ENCODE results near the gene C12orf42.

GRCh38 chr12:103382736-103383346 is 112.9 kb downstream of the C12orf42 start:
- no peak for TF ChIP-seq POLR2A (IDR thresholded peaks at IDR 0.05)
- TF ChIP-seq, protein P1, sequence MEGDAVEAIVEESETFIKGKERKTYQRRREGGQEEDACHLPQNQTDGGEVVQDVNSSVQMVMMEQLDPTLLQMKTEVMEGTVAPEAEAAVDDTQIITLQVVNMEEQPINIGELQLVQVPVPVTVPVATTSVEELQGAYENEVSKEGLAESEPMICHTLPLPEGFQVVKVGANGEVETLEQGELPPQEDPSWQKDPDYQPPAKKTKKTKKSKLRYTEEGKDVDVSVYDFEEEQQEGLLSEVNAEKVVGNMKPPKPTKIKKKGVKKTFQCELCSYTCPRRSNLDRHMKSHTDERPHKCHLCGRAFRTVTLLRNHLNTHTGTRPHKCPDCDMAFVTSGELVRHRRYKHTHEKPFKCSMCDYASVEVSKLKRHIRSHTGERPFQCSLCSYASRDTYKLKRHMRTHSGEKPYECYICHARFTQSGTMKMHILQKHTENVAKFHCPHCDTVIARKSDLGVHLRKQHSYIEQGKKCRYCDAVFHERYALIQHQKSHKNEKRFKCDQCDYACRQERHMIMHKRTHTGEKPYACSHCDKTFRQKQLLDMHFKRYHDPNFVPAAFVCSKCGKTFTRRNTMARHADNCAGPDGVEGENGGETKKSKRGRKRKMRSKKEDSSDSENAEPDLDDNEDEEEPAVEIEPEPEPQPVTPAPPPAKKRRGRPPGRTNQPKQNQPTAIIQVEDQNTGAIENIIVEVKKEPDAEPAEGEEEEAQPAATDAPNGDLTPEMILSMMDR (IDR thresholded peaks at IDR 0.05), result no peak

Measured in uterus (tissue), 2 donors.